ENCODE data around the gene ETV6.
"Not testable (repeated sequence)": the region's sequence is repeated elsewhere in the genome, so short reads cannot be mapped to it uniquely, and the experiment has no call there.

ETV6 gene

DNA sequence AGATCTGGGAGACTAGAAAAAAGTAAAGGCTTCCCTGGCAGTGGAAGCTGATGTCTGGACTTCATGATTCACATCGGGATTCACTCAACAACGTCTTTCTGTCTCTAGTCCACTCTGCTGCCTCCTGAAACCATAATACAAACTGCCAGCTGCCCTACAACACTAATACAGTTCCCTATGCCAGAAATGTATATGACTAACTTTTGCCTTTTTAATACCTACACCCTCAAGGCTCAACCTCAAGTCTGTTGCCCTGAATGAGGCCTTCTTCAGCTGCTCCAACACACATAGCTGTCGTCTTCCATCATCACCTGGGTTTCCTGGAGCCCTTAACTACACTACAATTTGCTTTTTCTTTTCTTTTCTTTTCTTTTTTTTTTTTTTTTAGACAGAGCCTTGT is 238.6 kb downstream of the ETV6 start:
- DNase-seq (ENCODE audit: low spot score) = no peak

GRCh38 chr12:11891346-11891745 is 241.9 kb downstream of the ETV6 start:
- DNase-seq (ENCODE audit: low spot score) = no peak

DNA sequence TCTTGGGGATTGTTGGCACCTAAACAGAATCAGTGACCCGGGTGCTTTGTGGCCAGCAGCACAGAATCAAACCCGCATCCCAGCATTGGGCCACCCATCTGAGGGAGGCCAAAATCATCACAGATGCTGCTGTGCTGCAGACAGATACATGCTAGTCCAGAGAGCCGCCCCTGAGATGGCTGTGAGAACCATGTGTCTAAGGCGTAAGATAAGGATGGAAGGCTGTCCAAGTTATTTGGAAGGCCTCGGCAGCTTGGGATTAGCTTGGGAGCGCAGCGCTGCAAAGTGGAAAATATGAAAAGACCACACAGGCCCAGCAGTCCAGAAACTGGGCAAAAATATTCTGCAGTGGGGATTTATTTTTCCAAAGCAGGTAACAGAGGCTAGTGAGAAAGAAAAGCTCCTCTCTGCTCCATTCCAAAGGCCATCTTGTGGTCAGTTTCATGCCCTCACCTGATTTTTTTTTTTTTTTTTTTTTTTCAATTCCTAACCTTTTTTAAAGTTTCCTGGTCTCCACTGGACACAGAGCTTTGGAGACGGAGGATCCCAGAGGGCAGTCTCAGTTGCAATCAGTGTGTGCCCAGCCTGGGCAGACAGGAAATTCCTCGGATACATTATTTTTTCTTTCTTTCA is 242.4 kb downstream of the ETV6 start:
- DNase-seq (ENCODE audit: low spot score) = no peak

- DNase-seq (ENCODE audit: low spot score) = no peak
Measured at GRCh38 chr12:11893998-11894397, 244.5 kb downstream of the ETV6 start.

- no peak for DNase-seq (ENCODE audit: low spot score)
Measured at GRCh38 chr12:11894890-11895289, 245.4 kb downstream of the ETV6 start.

- DNase-seq (ENCODE audit: low spot score) = no peak
Measured at GRCh38 chr12:11895421-11896078, 246.1 kb downstream of the ETV6 start.

DNA sequence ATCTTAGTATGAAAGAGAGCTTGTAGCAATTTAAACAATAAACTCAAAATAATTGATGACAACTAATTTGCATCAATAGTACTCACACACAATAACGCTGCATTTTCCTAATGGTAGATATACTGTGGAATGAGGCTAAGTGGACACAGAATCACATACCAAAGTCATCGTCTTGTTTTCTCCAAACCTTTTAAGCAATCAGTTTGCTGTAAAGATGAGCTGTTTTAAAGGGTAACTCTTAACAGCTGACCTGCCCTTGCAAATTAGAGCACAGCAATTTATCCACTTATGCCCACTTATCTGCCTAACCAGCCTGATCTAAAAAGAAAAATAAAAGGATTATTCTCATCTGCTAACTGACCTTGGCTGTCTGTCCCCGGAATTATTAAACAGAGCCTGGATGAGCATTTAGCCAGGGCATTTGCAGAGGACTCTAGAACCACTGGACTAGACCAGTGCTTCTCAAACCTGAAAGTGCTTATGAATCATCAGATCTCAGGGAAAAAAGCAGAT is 247.0 kb downstream of the ETV6 start:
- DNase-seq (ENCODE audit: low spot score) = no peak

DNA sequence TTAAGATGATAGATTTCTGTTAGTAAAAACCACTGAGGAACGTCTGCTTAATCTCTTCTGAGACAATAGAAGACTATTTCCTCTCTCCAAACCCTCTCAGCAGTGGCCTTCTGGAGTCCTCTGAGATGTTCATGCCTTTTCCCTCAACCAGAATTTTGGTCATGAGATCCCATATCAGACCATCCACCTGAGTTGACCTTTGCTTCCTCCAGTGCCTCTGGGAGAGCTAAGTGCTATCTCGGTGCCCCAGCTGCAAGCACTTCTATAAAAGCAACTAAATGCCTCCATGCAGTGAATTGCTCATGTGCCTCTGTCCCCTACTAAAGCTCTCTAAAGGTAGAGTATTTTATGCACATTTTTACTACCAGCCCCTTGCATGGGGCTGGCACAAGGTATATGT is 248.4 kb downstream of the ETV6 start:
- DNase-seq (ENCODE audit: low spot score) = no peak

DNA sequence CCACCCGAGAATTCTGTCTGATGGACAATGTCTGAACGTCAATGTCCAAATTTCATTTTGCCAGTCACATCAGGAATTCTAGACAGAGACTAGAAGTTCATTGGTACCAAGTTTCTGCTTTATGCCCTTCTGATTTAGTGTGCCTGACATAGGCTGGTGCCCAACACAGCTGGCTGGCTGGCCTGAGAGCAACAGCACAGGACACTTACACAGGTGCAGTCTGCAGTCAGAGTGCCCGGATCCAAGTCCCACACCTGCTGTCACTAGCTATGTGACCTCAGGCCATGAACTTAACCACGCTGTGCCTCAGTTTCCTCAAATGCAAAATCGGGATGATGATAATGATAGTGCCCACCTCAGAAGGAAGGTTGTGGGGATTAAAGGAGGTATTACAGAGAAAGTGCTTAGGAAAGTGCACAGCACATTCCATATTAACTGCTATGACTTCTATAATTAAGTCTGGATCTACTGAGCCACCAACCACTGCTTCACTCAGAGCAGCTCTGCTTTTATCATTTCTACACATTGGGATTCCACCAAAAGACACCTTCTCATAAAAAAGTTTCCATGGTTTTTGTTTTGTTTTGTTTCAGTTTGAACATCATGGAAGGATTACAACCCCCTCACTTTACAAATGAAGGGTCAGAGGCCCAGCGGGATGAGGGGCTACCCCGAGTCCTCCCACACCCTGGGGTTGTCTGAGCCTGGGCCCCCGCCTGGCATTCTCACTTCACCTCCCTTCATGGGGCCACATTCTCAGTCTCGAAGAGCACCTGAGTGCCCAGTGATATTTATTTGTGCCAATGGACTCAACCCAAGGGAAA is 252.4 kb downstream of the ETV6 start:
- no peak for DNase-seq (ENCODE audit: low spot score)

DNA sequence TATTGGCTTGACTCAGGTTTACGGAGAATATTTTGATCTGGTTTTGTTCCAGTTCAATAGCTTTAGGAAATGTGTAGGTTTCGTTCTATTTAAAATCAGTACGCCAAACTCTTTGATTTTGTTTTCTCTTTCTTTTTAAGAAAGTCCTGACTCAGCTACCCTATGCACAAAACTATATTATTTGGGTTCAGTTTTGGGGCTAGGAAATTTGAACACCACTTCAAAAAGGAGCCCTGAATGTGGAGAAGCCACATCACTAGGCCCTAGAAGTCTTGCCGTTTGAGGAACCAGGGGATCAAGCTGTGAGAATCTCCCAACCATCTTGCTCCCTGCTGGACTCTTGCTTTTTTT is 253.0 kb downstream of the ETV6 start:
- DNase-seq (ENCODE audit: low spot score) = no peak

GRCh38 chr12:11904124-11904523 is 254.7 kb downstream of the ETV6 start:
- DNase-seq (ENCODE audit: low spot score) = no peak

DNA sequence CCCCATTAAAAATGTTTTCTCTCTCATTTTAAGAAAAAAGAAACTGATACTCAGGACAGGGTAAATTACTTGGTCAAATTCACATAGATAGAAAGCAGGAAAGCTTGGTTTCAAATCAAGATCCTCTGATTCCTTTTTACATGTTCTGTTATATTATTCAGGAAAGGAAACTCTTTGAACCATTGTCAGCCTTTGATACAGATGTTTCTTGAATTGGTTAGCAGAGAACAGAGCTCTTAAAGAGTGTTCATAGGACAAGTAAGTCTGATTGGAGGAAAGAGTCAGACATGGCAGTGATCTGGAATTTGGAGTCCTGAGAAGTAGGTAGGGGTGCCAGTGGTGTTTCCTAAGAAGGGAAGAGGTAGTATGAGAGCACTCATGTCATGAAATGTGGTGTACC is 256.1 kb downstream of the ETV6 start:
- DNase-seq (ENCODE audit: low spot score) = no peak

DNA sequence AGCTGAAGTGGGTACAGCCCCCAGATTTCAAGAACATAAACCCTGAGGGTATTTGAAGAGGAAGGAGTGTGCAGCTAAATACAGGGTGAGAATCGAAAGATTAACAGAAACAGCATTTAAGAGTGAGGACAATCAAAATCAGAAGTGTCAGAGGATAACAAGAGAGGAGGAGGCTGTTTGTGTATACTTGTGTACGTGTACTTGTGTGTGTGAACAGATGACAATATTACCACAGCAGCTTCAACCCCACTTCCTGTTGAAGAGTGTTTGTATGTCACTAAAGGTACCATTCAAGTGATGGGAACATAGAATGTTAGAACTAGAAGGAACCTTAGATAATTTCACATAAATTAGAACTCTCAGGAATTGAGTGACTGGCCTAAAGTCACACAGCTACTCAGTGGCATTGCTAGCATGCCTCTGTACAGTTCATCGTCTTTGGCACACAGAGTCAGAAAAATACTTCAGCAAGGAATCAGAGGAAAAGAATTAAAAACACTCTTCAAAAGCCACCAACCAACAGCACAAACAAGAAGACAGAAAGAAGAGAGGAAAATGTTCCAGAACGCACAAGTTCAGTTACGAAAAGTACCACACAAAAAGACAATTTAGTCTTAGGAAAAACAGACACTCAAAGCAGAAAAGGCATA is 256.9 kb downstream of the ETV6 start:
- no peak for DNase-seq (ENCODE audit: low spot score)

- DNase-seq (ENCODE audit: low spot score) = no peak
Measured at GRCh38 chr12:11907625-11908024, 258.2 kb downstream of the ETV6 start.

DNA sequence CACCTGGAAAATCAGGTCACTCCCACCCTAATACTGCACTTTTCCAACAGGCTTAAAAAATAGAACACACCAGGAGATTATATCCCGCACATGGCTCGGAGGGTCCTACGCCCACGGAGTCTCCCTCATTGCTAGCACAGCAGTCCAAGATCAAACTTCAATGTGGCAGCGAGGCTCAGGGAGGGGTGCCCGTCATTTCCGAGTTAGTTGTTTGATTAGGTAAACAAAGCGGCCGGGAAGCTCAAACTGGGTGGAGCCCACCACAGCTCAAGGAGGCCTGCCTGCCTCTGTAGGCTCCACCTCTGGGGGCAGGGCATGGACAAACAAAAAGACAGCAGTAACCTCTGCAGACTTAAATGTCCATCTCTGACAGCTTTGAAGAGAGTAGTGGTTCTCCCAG is 259.9 kb downstream of the ETV6 start:
- not testable (repeated sequence) for DNase-seq (ENCODE audit: low spot score)

GRCh38 chr12:11916113-11916512 is 266.6 kb downstream of the ETV6 start:
- no peak for DNase-seq (ENCODE audit: low spot score)

DNA sequence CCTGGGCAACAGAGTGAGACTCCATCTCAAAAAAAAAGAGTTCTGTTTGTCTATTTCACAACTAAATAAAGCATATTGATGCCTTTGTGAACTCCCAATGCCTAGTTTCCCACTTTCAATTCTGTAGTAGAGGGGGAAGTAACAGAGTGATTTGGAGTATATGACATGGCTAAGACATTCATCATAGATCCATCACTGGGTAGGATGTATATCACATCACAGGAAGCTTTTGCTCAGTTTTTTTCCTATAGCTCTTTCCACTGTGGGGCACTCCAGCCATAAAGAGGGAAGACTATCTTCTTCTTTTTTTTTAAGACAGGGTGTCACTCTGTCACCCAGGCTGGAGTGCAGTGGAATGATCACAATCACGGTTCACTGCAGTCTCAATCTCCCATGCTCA is 267.3 kb downstream of the ETV6 start:
- DNase-seq (ENCODE audit: low spot score) = no peak

- no peak for DNase-seq (ENCODE audit: low spot score)
Measured at GRCh38 chr12:11917501-11917900, 268.0 kb downstream of the ETV6 start.

GRCh38 chr12:11920231-11920630 is 270.8 kb downstream of the ETV6 start:
- no peak for DNase-seq (ENCODE audit: low spot score)

- DNase-seq (ENCODE audit: low spot score) = no peak
Measured at GRCh38 chr12:11922361-11922760, 272.9 kb downstream of the ETV6 start.

DNA sequence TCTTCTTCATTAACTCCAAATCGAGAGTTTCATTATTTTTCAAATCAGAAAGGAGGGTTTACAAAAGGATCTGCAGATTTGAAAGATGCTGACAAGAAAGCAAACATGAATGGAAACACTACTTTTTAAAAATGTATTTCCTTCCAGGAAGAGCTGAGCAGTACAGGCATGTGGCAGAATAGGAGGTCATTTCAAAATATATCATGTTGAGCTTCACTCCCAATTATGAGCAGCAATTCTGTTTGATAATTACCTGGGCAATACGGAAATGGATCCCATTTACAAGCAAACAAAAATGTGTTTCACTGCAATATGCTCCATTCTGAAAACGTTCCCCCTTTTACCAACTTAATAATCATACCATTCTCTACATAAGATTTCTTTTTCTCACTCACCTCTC is 273.6 kb downstream of the ETV6 start:
- no peak for DNase-seq (ENCODE audit: low spot score)

DNA sequence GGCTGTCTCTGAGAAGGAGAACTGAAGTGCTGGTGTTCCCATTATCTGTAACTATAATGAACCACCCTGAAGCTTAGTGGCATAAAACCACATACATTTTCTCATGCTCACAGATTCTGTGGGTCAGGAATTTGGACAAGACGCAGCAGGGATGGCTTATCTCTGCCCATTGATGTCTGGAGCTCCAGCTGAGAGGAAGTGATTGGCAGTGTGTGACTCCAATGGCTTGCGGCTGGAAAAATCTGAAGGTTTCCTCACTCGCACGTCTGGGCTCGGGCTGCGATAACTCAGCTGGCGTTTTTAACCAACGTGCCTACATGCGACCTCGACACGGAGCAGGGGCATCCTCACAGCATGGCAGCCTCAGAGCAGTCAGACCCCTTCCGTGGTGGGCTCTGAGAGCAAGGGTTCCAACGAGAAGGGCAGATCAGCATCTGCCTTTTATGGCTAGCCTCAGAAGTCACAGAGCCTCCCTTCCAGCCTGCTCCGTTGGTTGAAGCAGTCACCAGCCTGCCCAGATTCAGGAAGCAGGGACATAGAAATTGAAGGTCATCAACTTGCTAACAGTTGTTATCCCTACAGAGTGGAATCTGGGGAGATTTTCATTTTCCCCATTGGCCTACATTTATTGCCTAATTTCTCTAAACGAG is 277.9 kb downstream of the ETV6 start:
- no peak for DNase-seq (ENCODE audit: low spot score)

All from RKO (cell line).